GM12878 (cell line): ENCODE data around the gene RSRC1. TPM values are rescaled to one million over a fixed set of nuclear protein-coding genes. Genes with fewer than 3 reads are reported as not detected.
"Not testable (repeated sequence)": the region's sequence is repeated elsewhere in the genome, so short reads cannot be mapped to it uniquely, and the experiment has no call there.

ENCODE experiments used
- ATAC-seq: fragments of 200-7000 bp; cut with Tn5 transposase; 3 replicates; pipeline ENCODE4 v1.9.1; 2020; ENCODE audit warnings: mild to moderate bottlenecking, moderate library complexity
- BruUV-seq: library from RNA; stranded (reverse); fragments of 400-500 nt; replicated peaks from 2 replicates; lab custom pipeline; 2021; lab: Mats Ljungman, UMichigan
- CTCF ChIA-PET: fragments of 300-600 bp; sonication (Branson Sonifier 250); formaldehyde crosslinking; extraction: SDS; loops from one replicate; lab custom pipeline; 2021; ENCODE audit warnings: inconsistent platforms; lab: Yijun Ruan, JAX
- POLR2A ChIA-PET: fragments of 350-600 bp; formaldehyde crosslinking; extraction: SDS; loops from one replicate; lab custom pipeline; 2021; ENCODE audit warnings: inconsistent platforms; lab: Charles Lee
- RAD21 ChIA-PET: fragments of 300-600 bp; sonication (Branson Sonifier 250); formaldehyde crosslinking; loops from one replicate; lab custom pipeline; 2023; ENCODE audit warnings: antibody characterized with exemption; ENCODE audit not compliant: unreplicated experiment; lab: Charles Lee
- SMC1A ChIA-PET: fragments of 300-600 bp; sonication (Branson Sonifier 250); formaldehyde crosslinking; loops from one replicate; lab custom pipeline; 2023; ENCODE audit not compliant: unreplicated experiment, uncharacterized antibody; lab: Charles Lee
- DNase-seq: peaks from one replicate; pipeline ENCODE4 v3.0.0-alpha.2; 2011; ENCODE audit warnings: low read depth, low spot score
- FAIRE-seq: peaks from 3 replicates; lab custom pipeline; 2011; peaks lifted over from hg19 to GRCh38; lab: Jason Lieb, UNC
- H2AFZ ChIP-seq: 2 replicates; pipeline ENCODE4 v1.6.0; 2011; ENCODE audit warnings: low read depth, low read length, control low read depth; ENCODE audit not compliant: control insufficient read depth
- H3K27ac ChIP-seq: 2 replicates; pipeline ENCODE4 v1.5.1; 2011; ENCODE audit warnings: control low read depth; ENCODE audit not compliant: control insufficient read depth, insufficient read depth
- H3K27me3 ChIP-seq, 2 experiments: replicated peaks in 1 of 2; 2 replicates each; pipeline versions ENCODE4 v1.6.0 to v1.6.1; 2011; ENCODE audit warnings: low read length in 1 of 2; ENCODE audit not compliant: control insufficient read depth in 2 of 2, insufficient read depth in 2 of 2
- H3K36me3 ChIP-seq, 2 experiments: 2 replicates each; pipeline ENCODE4 v1.5.1; 2011; ENCODE audit warnings: low read length in 1 of 2; ENCODE audit not compliant: control insufficient read depth in 2 of 2, insufficient read depth in 2 of 2
- H3K4me1 ChIP-seq: 2 replicates; pipeline ENCODE4 v1.6.1; 2011; ENCODE audit warnings: mild to moderate bottlenecking, low read length, moderate library complexity, mixed read lengths; ENCODE audit not compliant: control insufficient read depth, insufficient read depth
- H3K4me2 ChIP-seq: 2 replicates; pipeline ENCODE4 v1.6.0; 2011; ENCODE audit warnings: control low read depth; ENCODE audit not compliant: control insufficient read depth, insufficient read depth
- H3K4me3 ChIP-seq: fragments of 200-600 bp; sonication (generic); 2 replicates; pipeline ENCODE4 v1.5.1; 2016
- H3K79me2 ChIP-seq: 2 replicates; pipeline ENCODE4 v1.6.0; 2011; ENCODE audit warnings: low read length; ENCODE audit not compliant: control insufficient read depth, insufficient read depth
- H3K9ac ChIP-seq: 2 replicates; pipeline ENCODE4 v1.8.0; 2011; ENCODE audit warnings: low read length, control low read depth, mixed read lengths; ENCODE audit not compliant: control insufficient read depth, insufficient read depth
- H3K9me3 ChIP-seq: replicated peaks from 3 replicates; pipeline ENCODE4 v1.5.1; 2011; ENCODE audit warnings: mild to moderate bottlenecking, low read length; ENCODE audit not compliant: control insufficient read depth, insufficient read depth
- H4K20me1 ChIP-seq: 2 replicates; pipeline ENCODE4 v1.6.0; 2011; ENCODE audit not compliant: control insufficient read depth, insufficient read depth
- BCLAF1 ChIP-seq: fragments of 450-650 bp; IDR thresholded peaks from 2 replicates; pipeline ENCODE4 v1.6.1; 2017; ENCODE audit warnings: antibody characterized with exemption, mild to moderate bottlenecking, moderate library complexity
- CHD2 ChIP-seq: IDR thresholded peaks from 2 replicates; pipeline ENCODE4 v1.6.1; 2011; ENCODE audit warnings: low read depth, low read length, improper control_type of control experiment, borderline replicate concordance
- CREM ChIP-seq: IDR thresholded peaks from 2 replicates; pipeline ENCODE4 v1.6.1; 2014; ENCODE audit warnings: antibody characterized with exemption, low read depth
- HDAC6 ChIP-seq: fragments of 200-600 bp; sonication (generic); IDR thresholded peaks from one replicate; pipeline ENCODE4 v1.8.0; 2017; ENCODE audit warnings: antibody characterized with exemption; ENCODE audit not compliant: unreplicated experiment
- NFXL1 ChIP-seq: fragments of 450-650 bp; IDR thresholded peaks from 2 replicates; pipeline ENCODE4 v1.6.1; 2017; ENCODE audit warnings: antibody characterized with exemption, mild to moderate bottlenecking, borderline replicate concordance
- ZBED1 ChIP-seq: IDR thresholded peaks from 2 replicates; pipeline ENCODE4 v1.6.1; 2016; ENCODE audit warnings: borderline replicate concordance
- ZNF207 ChIP-seq: fragments of 450-650 bp; IDR thresholded peaks from 2 replicates; pipeline ENCODE4 v1.6.1; 2014; ENCODE audit warnings: antibody characterized with exemption, mild to moderate bottlenecking, borderline replicate concordance
- WGBS: methylation state at CpG from one replicate; pipeline ENCODE4 v1.1.6; 2016; ENCODE audit warnings: low lambda C conversion rate; ENCODE audit not compliant: insufficient replicate concordance, insufficient coverage; ENCODE audit errors: missing lambda C conversion rate; 5-methylcytosine and 5-hydroxymethylcytosine counted together
- in situ Hi-C: fragments of 300-500 bp; cut with MboI; formaldehyde crosslinking; loops from 9 replicates; pipeline ENCODE4 v1.14.3; 2018; ENCODE audit warnings: mixed read lengths
- intact Hi-C: fragments of 100-400 bp; cut with micrococcal nuclease; formaldehyde crosslinking; loops from one replicate; pipeline ENCODE4 v1.14.2; 2022; ENCODE audit not compliant: unreplicated experiment
- polyA plus RNA-seq, 11 experiments: library from polyadenylated mRNA; depleted of rRNA in 4 of 11; unstranded in 6 of 11; stranded (reverse) in 5 of 11; fragments of >200 nt; fragmentation: Nextera tagmentation in 4 of 11; fragmentation: Illumina TruSeq in 1 of 11; extraction: Ambion mirVana in 4 of 11; extraction: Trizol in 1 of 11; gene quantifications; 1 replicate in 1 of 11; 2 replicates in 10 of 11; pipeline versions ENCODE4 v1.2.1 to v1.2.3, GENCODE V29; 2011 to 2016; ENCODE audit warnings: inconsistent platforms in 2 of 11, missing spikeins in 2 of 11, low read depth in 1 of 11
- total RNA-seq, 4 experiments: library from RNA; depleted of rRNA in 3 of 4; stranded (reverse); fragments of >200 nt in 3 of 4; fragmentation: Illumina TruSeq in 1 of 4; extraction: Trizol in 1 of 4; gene quantifications; 2 replicates each; pipeline versions ENCODE4 v1.2.1 to v1.2.3, GENCODE V29; 2013 to 2021
- TF ChIP-seq, protein P1 (sequence below): fragments of 450-650 bp; formaldehyde crosslinking; IDR thresholded peaks from 2 replicates; pipeline ENCODE4 v1.4.0; 2020; ENCODE audit warnings: mild to moderate bottlenecking, moderate library complexity

Gene RSRC1
- total and polyA plus RNA-seq, 10 of the 15 experiments (the other 5 are each of a cell fraction or from before 2014, with no cell fraction given): 16.4 to 85.9 (median 42.0) TPM

- H4K20me1 ChIP-seq, H3K36me3 ChIP-seq, H3K27me3 ChIP-seq, RAD21 ChIA-PET, POLR2A ChIA-PET, ATAC-seq, H3K79me2 ChIP-seq, CTCF ChIA-PET, H3K4me2 ChIP-seq, FAIRE-seq, H2AFZ ChIP-seq, intact Hi-C loops, H3K4me3 ChIP-seq, H3K27ac ChIP-seq, H3K9ac ChIP-seq, DNase-seq, H3K4me1 ChIP-seq, H3K9me3 ChIP-seq, in situ Hi-C loops, BruUV-seq: not testable (repeated sequence)
- SMC1A ChIA-PET: interaction anchor here (0.7 kb wide), 1 partner anchor 10 kb away, joined by 3 read pairs; no protein-coding TSS in a partner anchor
- WGBS: 92% methylated on average over 21 of the region's 22 CpGs
Observed at GRCh38 chr3:158516729-158517128, 406.8 kb downstream of the RSRC1 start.

GRCh38 chr3:158519776-158520175 lies 409.9 kb downstream of the RSRC1 start:
- Histone ChIP-seq H3K4me1 (no peaks in the 10 kb centered on the region), H3K4me3 (no peak overlapping the region), H3K27me3 (no peaks in the 10 kb centered on the region), H3K4me2 (no peak overlapping the region), H3K36me3 (no peaks in the 10 kb centered on the region), H3K79me2 (no peaks in the 10 kb centered on the region), H2AFZ (no peak overlapping the region), H3K9ac (no peak overlapping the region), H3K27ac (no peak overlapping the region), H4K20me1 (no peaks in the 10 kb centered on the region), H3K9me3 (no peaks in the 10 kb centered on the region)
- intact Hi-C loops (no loop called here), in situ Hi-C loops (loop anchor here (10.0 kb wide), 1 partner anchor 655 kb away; no protein-coding TSS in a partner anchor)
- POLR2A ChIA-PET: no interaction called here
- DNase-seq (no peak), FAIRE-seq (no peak), ATAC-seq (no peak)
- no TSS peak for BruUV-seq
- RAD21 ChIA-PET: no interaction called here
- CTCF ChIA-PET: no interaction called here
- 0% methylated on average over 1 of the region's 1 CpG for WGBS
- SMC1A ChIA-PET: no interaction called here
- no peak for TF ChIP-seq NFXL1
- no peak for TF ChIP-seq HDAC6
- TF ChIP-seq CREM: no peak
- no peak for TF ChIP-seq ZBED1
- no peak for TF ChIP-seq ZNF207
- TF ChIP-seq, protein P1, sequence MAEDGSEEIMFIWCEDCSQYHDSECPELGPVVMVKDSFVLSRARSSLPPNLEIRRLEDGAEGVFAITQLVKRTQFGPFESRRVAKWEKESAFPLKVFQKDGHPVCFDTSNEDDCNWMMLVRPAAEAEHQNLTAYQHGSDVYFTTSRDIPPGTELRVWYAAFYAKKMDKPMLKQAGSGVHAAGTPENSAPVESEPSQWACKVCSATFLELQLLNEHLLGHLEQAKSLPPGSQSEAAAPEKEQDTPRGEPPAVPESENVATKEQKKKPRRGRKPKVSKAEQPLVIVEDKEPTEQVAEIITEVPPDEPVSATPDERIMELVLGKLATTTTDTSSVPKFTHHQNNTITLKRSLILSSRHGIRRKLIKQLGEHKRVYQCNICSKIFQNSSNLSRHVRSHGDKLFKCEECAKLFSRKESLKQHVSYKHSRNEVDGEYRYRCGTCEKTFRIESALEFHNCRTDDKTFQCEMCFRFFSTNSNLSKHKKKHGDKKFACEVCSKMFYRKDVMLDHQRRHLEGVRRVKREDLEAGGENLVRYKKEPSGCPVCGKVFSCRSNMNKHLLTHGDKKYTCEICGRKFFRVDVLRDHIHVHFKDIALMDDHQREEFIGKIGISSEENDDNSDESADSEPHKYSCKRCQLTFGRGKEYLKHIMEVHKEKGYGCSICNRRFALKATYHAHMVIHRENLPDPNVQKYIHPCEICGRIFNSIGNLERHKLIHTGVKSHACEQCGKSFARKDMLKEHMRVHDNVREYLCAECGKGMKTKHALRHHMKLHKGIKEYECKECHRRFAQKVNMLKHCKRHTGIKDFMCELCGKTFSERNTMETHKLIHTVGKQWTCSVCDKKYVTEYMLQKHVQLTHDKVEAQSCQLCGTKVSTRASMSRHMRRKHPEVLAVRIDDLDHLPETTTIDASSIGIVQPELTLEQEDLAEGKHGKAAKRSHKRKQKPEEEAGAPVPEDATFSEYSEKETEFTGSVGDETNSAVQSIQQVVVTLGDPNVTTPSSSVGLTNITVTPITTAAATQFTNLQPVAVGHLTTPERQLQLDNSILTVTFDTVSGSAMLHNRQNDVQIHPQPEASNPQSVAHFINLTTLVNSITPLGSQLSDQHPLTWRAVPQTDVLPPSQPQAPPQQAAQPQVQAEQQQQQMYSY (CRISPR knock-in tag): no peak
- TF ChIP-seq CHD2: no peak
- no peak for TF ChIP-seq BCLAF1
